MCF 10A (cell line): ENCODE data around the gene PPP1R12B. TPM values are rescaled to one million over a fixed set of nuclear protein-coding genes. Genes with fewer than 3 reads are reported as not detected.
"Not testable (repeated sequence)": the region's sequence is repeated elsewhere in the genome, so short reads cannot be mapped to it uniquely, and the experiment has no call there.

ENCODE experiments used
- BruUV-seq: library from RNA; stranded (reverse); fragments of 400-500 nt; replicated peaks from 2 replicates; lab custom pipeline; 2021; lab: Mats Ljungman, UMichigan
- CTCF ChIA-PET: fragments of 300-600 bp; sonication (Branson Sonifier 250); formaldehyde crosslinking; extraction: SDS; loops from one replicate; lab custom pipeline; 2021; ENCODE audit warnings: antibody characterized with exemption, inconsistent platforms; lab: Yijun Ruan, JAX
- POLR2A ChIA-PET: fragments of 300-600, 350-650 bp; sonication (Branson Sonifier 250); formaldehyde crosslinking; extraction: SDS; loops from one replicate; lab custom pipeline; 2020; ENCODE audit warnings: antibody characterized with exemption, inconsistent platforms; lab: Yijun Ruan, JAX
- DNase-seq: peaks from one replicate; pipeline ENCODE4 v3.0.0-alpha.2; 2018; ENCODE audit not compliant: unreplicated experiment
- H3K27ac Mint-ChIP-seq: one replicate; pipeline ENCODE4 v1.8.0; 2022; ENCODE audit warnings: mild to moderate bottlenecking, low read depth, mixed read lengths; ENCODE audit not compliant: unreplicated experiment
- H3K27me3 Mint-ChIP-seq: one replicate; pipeline ENCODE4 v1.8.0; 2022; ENCODE audit warnings: mixed read lengths; ENCODE audit not compliant: insufficient read depth, unreplicated experiment
- H3K36me3 Mint-ChIP-seq: one replicate; pipeline ENCODE4 v1.8.0; 2022; ENCODE audit warnings: mild to moderate bottlenecking, moderate library complexity, mixed read lengths; ENCODE audit not compliant: insufficient read depth, unreplicated experiment
- H3K4me1 Mint-ChIP-seq: one replicate; pipeline ENCODE4 v1.8.0; 2022; ENCODE audit warnings: mixed read lengths; ENCODE audit not compliant: insufficient read depth, unreplicated experiment
- H3K4me3 Mint-ChIP-seq: one replicate; pipeline ENCODE4 v1.8.0; 2022; ENCODE audit warnings: mild to moderate bottlenecking, moderate library complexity, mixed read lengths; ENCODE audit not compliant: unreplicated experiment
- H3K9me3 Mint-ChIP-seq: one replicate; pipeline ENCODE4 v1.8.0; 2022; ENCODE audit warnings: mixed read lengths; ENCODE audit not compliant: unreplicated experiment
- CTCF ChIP-seq: fragments of 200-600 bp; IDR thresholded peaks from one replicate; pipeline ENCODE4 v1.8.0; 2022; ENCODE audit warnings: antibody characterized with exemption, mild to moderate bottlenecking; ENCODE audit not compliant: unreplicated experiment
- intact Hi-C: fragments of 100-400 bp; cut with micrococcal nuclease; formaldehyde crosslinking; loops from 2 replicates; pipeline ENCODE4 v1.14.1; 2022
- total RNA-seq: library from RNA; stranded (reverse); gene quantifications from 2 replicates; pipeline ENCODE4 v1.2.3, GENCODE V29; 2022

PPP1R12B gene
- total RNA-seq, 1 experiment from 2014 or later = 33.8 TPM

GRCh38 chr1:202516434-202516877, 168.0 kb downstream of the PPP1R12B start:
- no peak for TF ChIP-seq CTCF
- no peak overlapping the region for H3K27ac Mint-ChIP-seq
- no peak overlapping the region for H3K4me3 Mint-ChIP-seq
- no peaks in the 10 kb centered on the region for H3K27me3 Mint-ChIP-seq
- H3K4me1 Mint-ChIP-seq = no peaks in the 10 kb centered on the region
- no TSS peak for BruUV-seq
- no peaks in the 10 kb centered on the region for H3K9me3 Mint-ChIP-seq
- ChIA-PET CTCF (interaction anchor here (0.6 to 2.1 kb wide), 8 partner anchors 12 to 210 kb away, joined by 3 to 10 read pairs (median 4); no protein-coding TSS in a partner anchor), POLR2A (no interaction called here)
- H3K36me3 Mint-ChIP-seq = peaks cover 16% of the 10 kb centered on the region
- intact Hi-C loops = no loop called here
- no peak for DNase-seq

- H3K4me3 Mint-ChIP-seq, H3K27ac Mint-ChIP-seq, H3K9me3 Mint-ChIP-seq, BruUV-seq, H3K4me1 Mint-ChIP-seq, DNase-seq, H3K27me3 Mint-ChIP-seq, intact Hi-C loops: not testable (repeated sequence)
- H3K36me3 Mint-ChIP-seq = peaks cover 12% of the 10 kb centered on the region
- POLR2A ChIA-PET = interaction anchor here (0.6 kb wide), 1 partner anchor 60 kb away, joined by 4 read pairs; no protein-coding TSS in a partner anchor
- CTCF ChIA-PET = interaction anchor here (0.7 to 2.1 kb wide), 5 partner anchors 16 to 203 kb away, joined by 3 to 10 read pairs (median 4); no protein-coding TSS in a partner anchor
Measured at GRCh38 chr1:202517146-202517545, 168.6 kb downstream of the PPP1R12B start.

GRCh38 chr1:202518180-202518579, 169.7 kb downstream of the PPP1R12B start:
- BruUV-seq, H3K4me3 Mint-ChIP-seq, H3K4me1 Mint-ChIP-seq, H3K27me3 Mint-ChIP-seq, intact Hi-C loops, H3K27ac Mint-ChIP-seq, H3K9me3 Mint-ChIP-seq, POLR2A ChIA-PET, DNase-seq: not testable (repeated sequence)
- H3K36me3 Mint-ChIP-seq = peaks cover 12% of the 10 kb centered on the region
- CTCF ChIA-PET = interaction anchor here (2.0 to 2.1 kb wide), 2 partner anchors 16 to 83 kb away, joined by 9 to 10 read pairs; no protein-coding TSS in a partner anchor

GRCh38 chr1:202518905-202519304, 170.4 kb downstream of the PPP1R12B start:
- POLR2A ChIA-PET = interaction anchor here (1.0 to 2.2 kb wide), 2 partner anchors 20 to 201 kb away, joined by 4 to 10 read pairs; no protein-coding TSS in a partner anchor
- BruUV-seq = not testable (repeated sequence)

GRCh38 chr1:202520129-202520856, 171.8 kb downstream of the PPP1R12B start:
- H3K36me3 Mint-ChIP-seq = peaks cover 12% of the 10 kb centered on the region
- H3K27me3 Mint-ChIP-seq, H3K27ac Mint-ChIP-seq, DNase-seq, H3K4me1 Mint-ChIP-seq, H3K4me3 Mint-ChIP-seq, H3K9me3 Mint-ChIP-seq, BruUV-seq, intact Hi-C loops: not testable (repeated sequence)
- POLR2A ChIA-PET = interaction anchor here (0.6 to 2.2 kb wide), 4 partner anchors 14 to 68 kb away, joined by 3 to 10 read pairs (median 4); no protein-coding TSS in a partner anchor
- CTCF ChIA-PET = interaction anchor here (0.6 to 1.6 kb wide), 3 partner anchors 33 to 643 kb away, joined by 3 to 4 read pairs (median 4); no protein-coding TSS in a partner anchor

More at GRCh38 chr1:202518905-202519304, 170.4 kb downstream of the PPP1R12B start:
- H3K27me3 Mint-ChIP-seq, H3K4me1 Mint-ChIP-seq, H3K4me3 Mint-ChIP-seq, DNase-seq, H3K27ac Mint-ChIP-seq, H3K9me3 Mint-ChIP-seq, intact Hi-C loops: not testable (repeated sequence)
- CTCF ChIA-PET = interaction anchor here (0.9 to 1.1 kb wide), 2 partner anchors 20 to 35 kb away, joined by 3 to 4 read pairs; no protein-coding TSS in a partner anchor
- H3K36me3 Mint-ChIP-seq = peaks cover 12% of the 10 kb centered on the region

GRCh38 chr1:202520857-202521216, 172.3 kb downstream of the PPP1R12B start:
- not testable (repeated sequence) for H3K27ac Mint-ChIP-seq

GRCh38 chr1:202521484-202521883, 173.0 kb downstream of the PPP1R12B start:
- CTCF ChIA-PET = interaction anchor here (1.6 kb wide), 1 partner anchor 78 kb away, joined by 3 read pairs; no protein-coding TSS in a partner anchor
- H3K27ac Mint-ChIP-seq, intact Hi-C loops, H3K4me1 Mint-ChIP-seq, H3K27me3 Mint-ChIP-seq, H3K4me3 Mint-ChIP-seq, BruUV-seq, H3K36me3 Mint-ChIP-seq, DNase-seq, H3K9me3 Mint-ChIP-seq: not testable (repeated sequence)
- POLR2A ChIA-PET = interaction anchor here (0.7 kb wide), 1 partner anchor 97 kb away, joined by 3 read pairs; no protein-coding TSS in a partner anchor

More at GRCh38 chr1:202520857-202521216, 172.3 kb downstream of the PPP1R12B start:
- H3K36me3 Mint-ChIP-seq, intact Hi-C loops, H3K4me1 Mint-ChIP-seq, H3K9me3 Mint-ChIP-seq, DNase-seq, H3K4me3 Mint-ChIP-seq, BruUV-seq, H3K27me3 Mint-ChIP-seq: not testable (repeated sequence)
- CTCF ChIA-PET = interaction anchor here (1.6 kb wide), 1 partner anchor 79 kb away, joined by 3 read pairs; no protein-coding TSS in a partner anchor
- POLR2A ChIA-PET = interaction anchor here (0.6 to 2.2 kb wide), 3 partner anchors 15 to 68 kb away, joined by 4 to 10 read pairs (median 4); no protein-coding TSS in a partner anchor
